HG02938 (cell line): ENCODE measurements around the gene MC5R.

Experiments used
- ATAC-seq: cut with Tn5 transposase; IDR thresholded peaks from one replicate; pipeline ENCODE4 v1.9.1; 2021; ENCODE audit warnings: mild to moderate bottlenecking, moderate library complexity; ENCODE audit not compliant: unreplicated experiment

The MC5R gene

GRCh38 chr18:13823707-13824395 lies at the start of gene MC5R:
TSS of gene MC5R (plus strand) at chr18:13824149. CDS start at chr18:13825766, 1,617 bp downstream.
- ATAC-seq, result peak; percentile 82

GRCh38 chr18:13775058-13775457 lies 48.9 kb upstream of the MC5R start:
- no peak for ATAC-seq

- no peak for ATAC-seq
Observed at GRCh38 chr18:13791181-13791580, 32.8 kb upstream of the MC5R start.

DNA sequence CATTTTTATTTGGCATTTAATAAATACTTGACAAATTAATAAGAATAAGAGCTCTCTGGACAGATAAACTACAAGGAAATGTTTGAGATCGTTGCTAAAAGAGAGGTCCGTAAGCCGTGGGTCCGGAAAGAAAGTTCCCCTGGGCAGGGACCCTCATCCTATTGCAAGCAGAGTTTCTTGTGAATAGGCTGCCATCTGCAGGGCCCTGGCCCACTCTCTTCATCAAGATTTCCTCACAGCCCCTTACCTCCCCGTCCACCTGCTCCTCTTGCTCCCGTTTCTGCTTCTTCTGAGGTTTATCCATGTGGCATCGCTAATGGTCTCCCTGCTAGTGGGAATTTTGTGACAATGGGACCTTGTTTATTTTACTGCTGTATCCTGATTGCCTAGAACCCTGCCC lies 30.1 kb upstream of the MC5R start:
- no peak for ATAC-seq

- no peak for ATAC-seq
Observed at GRCh38 chr18:13796515-13796914, 27.4 kb upstream of the MC5R start.

GRCh38 chr18:13797157-13797611 lies 26.8 kb upstream of the MC5R start:
- ATAC-seq, result no peak

DNA sequence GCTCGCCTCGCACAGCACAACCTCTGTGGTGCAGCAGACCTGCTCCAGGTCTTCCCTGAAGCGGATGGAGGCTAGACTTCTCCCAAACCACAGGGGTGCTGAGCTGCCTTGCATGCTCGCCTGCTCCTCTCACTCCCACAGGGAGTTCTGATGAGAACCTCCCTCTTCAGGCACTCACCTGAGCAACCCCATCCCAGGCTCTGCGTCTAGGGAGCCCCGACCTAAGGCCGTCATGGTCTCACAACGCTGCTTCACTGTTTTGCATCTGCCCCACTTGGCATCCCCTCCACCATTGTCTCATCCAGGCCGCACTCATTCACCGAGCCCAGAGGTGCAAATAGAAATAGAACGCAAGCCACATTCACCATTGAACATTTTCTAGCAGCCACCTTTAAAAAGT lies 24.6 kb upstream of the MC5R start:
- no peak for ATAC-seq

DNA sequence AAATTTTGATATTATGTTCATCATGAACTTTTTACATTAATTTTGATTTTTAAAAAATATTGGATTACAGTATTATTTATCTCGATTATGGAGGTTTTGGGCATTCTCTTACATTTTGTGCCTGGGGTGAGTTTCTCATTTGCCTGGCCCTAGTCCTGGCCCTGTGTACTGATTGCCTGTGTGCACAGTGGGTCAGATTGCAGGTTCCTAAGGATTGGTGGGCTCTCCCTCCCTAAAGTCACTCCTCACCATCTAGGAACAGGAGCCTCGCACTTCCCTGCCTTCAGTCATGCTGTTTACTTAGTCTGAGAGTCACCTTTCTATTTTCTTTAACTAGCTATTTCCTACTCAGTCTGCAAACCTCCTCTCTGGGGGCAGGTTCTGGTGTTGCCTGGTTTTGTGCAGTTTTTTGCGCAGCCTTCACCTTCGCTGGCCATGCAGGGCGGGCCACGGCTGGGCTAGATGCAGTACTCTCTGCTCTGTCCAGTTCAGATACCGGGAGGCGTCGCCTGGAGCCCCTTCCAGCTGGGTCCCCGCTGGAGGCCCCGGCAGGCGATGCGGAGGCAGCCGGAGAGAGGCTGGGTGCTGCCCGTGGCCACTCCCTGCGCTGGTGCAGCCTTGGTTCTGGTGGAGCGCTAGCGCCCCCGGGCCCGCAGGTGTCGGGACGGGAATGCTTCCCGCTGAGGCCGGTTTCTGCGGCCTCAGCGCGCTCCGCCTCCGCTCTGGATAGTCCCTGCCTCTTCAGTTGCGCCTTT lies 23.3 kb upstream of the MC5R start:
- no peak for ATAC-seq

DNA sequence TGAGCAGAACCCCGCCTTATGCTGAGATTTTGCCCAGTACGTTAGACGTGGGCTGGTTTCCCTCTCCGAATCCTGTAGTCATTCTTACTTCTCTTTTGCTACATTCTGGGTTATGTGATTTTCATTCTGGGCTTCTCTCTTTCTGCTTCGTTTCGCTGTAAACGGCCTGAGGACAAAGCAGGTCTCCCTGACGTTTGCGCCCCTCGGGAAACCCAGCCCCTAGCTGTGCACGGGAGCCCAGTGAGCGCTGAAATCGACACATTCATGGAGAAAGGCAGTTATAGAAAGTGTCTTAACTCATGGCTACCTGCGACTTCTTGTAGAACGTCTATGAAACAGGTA lies 22.7 kb upstream of the MC5R start:
- no peak for ATAC-seq

GRCh38 chr18:13804305-13804704 lies 19.6 kb upstream of the MC5R start:
- ATAC-seq, result no peak

DNA sequence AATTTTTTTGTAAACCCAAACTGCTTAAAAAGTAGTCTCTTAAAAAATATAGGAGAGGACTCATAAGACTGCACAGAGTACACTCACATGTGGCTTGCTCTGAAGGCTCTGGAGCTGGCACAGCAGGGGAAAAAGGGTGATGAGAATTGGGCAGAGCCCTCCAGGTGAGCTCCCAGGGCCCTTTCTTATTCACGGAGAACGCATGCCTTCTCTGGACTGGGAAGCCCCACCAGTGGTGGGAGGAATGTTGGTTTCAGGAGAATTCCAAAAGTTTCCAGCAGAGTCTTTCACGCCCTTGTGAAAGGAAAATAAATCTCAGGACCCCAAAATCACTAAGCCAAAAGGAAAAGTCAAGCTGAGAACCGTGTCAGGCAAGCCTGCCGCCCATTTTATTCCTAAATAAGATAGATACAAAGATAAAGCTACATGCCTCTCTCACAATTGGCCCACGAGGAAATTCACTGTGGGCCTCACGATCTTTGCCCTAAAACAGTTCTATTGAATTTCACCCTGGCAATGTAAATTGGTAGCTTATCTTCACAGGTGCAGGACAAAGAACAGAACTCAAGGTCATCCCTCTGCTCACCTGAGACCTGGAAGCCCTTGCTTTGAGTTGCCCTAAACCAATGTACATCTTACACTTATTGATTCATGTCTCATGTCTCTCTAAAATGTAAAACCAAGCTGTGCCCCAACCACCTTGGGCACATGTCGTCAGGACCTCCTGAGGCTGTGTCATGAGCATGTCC lies 15.5 kb upstream of the MC5R start:
- ATAC-seq, result no peak

DNA sequence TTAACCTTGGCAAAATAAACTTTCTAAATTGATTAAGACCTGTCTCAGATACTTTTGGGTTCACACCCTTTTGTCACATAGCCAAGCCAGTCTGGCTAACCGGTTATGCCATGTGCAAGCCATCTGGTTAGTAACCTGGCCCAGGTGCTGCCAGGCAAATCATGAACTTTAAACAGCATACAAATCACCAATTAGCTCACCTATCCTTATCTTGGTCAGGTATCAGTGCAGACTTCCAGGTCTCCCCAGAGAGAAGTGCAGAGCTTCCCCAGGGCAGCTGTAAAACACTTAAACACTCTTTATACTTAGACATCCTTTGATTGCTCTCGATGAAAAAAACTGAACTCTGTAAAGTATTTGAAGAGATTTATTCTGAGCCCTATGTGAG lies 14.9 kb upstream of the MC5R start:
- no peak for ATAC-seq

DNA sequence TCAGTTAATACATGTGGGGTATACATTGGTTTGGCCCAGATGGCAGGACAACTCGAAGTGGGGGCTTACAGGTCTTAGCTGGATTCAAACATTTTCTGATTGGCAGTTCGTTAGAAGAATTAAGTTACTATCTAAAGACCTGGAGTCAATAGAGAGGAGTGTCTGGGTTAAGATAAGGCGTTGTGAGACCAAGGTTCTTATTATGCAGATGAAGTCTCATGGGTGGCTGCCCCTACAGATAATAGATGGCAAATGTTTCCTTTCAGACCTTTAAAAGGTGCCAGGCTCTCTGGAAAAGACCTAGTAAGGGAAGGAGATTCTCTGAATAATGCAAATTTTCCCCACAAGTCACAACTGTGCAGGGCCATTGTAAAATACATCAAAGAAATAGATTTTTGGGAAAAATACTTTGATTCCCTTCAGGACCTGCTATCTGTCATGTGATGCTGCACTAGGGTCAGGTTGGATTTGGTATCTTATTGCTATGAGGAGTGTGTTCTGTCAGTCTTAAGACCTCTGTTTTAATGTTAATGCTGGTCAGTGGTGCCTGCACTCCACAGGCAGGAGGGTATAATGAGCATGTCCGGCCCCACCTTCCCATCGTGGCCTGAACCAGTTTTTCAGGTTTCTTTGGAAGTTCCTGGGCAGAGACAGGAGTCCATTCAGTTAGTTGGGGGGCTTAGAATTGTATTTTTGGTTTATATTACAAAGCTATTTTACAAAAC lies 14.3 kb upstream of the MC5R start:
- ATAC-seq, result no peak

GRCh38 chr18:13810950-13811485 lies 12.9 kb upstream of the MC5R start:
- ATAC-seq, result no peak

- no peak for ATAC-seq
Observed at GRCh38 chr18:13811993-13812392, 12.0 kb upstream of the MC5R start.

GRCh38 chr18:13813271-13813849 lies 10.6 kb upstream of the MC5R start:
- peak; percentile 78 for ATAC-seq

DNA sequence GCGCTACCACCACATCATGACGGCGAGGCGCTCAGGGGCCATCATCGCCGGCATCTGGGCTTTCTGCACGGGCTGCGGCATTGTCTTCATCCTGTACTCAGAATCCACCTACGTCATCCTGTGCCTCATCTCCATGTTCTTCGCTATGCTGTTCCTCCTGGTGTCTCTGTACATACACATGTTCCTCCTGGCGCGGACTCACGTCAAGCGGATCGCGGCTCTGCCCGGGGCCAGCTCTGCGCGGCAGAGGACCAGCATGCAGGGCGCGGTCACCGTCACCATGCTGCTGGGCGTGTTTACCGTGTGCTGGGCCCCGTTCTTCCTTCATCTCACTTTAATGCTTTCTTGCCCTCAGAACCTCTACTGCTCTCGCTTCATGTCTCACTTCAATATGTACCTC lies 2.3 kb downstream of the MC5R start:
- no peak for ATAC-seq

DNA sequence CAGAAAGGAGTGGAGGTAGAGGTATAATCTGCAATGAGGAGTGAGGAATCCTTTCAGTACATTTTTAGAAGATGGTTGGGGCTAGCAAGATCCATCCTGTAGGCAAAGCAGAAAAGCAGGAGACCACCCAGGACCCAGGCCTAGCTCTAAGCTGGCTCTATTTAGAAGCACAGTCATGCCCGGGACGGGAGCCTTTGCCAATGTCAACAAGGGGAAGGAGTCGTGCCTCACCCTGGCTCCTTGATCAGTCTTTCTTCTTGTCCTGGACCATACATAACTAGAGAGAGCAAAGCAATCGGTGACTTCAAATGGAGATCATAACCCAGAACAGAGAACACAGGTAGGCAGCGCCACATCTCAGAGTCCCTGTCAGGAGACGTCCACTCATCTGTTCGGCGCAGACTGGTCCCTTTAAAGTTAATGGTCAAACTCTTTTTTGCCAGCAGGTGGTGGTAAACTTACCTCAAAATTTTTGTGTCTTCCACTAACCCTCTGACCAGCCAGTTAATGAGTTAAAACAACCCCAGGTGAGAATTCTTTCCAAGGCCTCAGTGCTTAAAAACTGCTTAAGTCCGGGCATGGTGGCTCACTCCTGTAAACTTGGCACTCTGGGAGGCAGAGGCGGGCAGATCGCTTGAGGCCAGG lies 8.0 kb downstream of the MC5R start:
- no peak for ATAC-seq

DNA sequence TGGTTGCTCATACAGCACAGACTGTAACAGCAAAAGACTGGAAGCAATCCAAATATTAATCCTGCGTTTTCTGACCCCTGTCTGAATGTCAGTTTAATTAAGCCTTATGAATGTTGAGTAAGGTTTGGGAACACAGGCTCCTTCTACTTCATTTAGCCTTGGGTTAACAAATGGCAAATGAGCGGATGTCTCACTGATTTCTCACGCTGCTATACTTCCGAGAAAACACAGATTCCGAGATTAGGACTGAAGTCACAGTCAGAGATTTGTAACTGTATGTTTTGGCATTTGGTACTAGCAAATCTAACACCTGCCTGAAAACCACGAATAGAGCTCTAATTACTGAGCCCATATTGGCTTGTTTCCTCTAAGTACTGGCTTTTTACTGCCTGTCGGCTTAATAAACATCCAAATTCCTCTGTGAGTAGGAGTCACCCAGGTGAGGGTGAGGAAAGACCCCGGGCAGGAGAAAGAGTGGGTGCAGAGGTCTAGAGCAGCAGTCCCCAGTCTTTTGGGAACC lies 10.6 kb downstream of the MC5R start:
- ATAC-seq, result no peak

DNA sequence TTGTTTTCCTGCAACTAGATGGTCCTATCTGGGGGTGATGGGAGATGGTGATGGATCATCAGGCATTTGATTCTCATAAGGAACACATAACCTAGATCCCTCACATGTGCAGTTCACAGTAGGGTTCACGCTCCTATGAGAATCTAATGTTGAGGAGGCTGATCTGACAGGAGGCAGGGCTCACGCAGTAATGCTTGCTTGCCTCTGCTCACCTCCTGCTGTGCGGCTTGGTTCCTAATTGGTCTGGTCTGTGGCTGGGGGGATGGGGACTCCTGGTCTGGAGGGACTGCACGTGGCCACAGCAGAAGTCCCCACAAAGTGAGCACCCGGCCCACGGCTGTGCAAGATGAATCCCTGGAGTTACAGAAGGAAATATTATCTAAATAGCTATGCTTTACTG lies 11.3 kb downstream of the MC5R start:
- ATAC-seq, result no peak
